A549 (cell line): ENCODE results near the gene EXOC3.
"Not testable (repeated sequence)": the region's sequence is repeated elsewhere in the genome, so short reads cannot be mapped to it uniquely, and the experiment has no call there.

Experiments
- CEBPB ChIP-seq, 2 experiments: fragments of >200 bp in 1 of 2; sonication (Bioruptor Twin) in 1 of 2; formaldehyde crosslinking in 1 of 2; IDR thresholded peaks; 2 replicates each; pipeline ENCODE4 v1.6.1; 2012 to 2016
- EP300 ChIP-seq, 2 experiments: fragments of >200 bp; sonication (Bioruptor Twin); formaldehyde crosslinking; IDR thresholded peaks; 2 replicates in 1 of 2; 3 replicates in 1 of 2; pipeline ENCODE4 v1.6.1; 2016 to 2017
- JUNB ChIP-seq: fragments of >200 bp; sonication (Bioruptor Twin); formaldehyde crosslinking; IDR thresholded peaks from 2 replicates; pipeline ENCODE4 v1.6.1; 2016
- KDM1A ChIP-seq: fragments of 200-600 bp; sonication (generic); IDR thresholded peaks from 2 replicates; pipeline ENCODE4 v1.6.1; 2016; ENCODE audit warnings: low read depth, mild to moderate bottlenecking
- NPAS2 ChIP-seq: fragments of 250-450 bp; sonication (Bioruptor Pico); IDR thresholded peaks from 2 replicates; pipeline ENCODE4 v1.8.0; 2022; ENCODE audit warnings: mild to moderate bottlenecking, moderate library complexity, borderline replicate concordance
- NR3C1 ChIP-seq: fragments of >200 bp; sonication (Bioruptor Twin); formaldehyde crosslinking; IDR thresholded peaks from 3 replicates; pipeline ENCODE4 v1.6.1; 2017
- POLR2A ChIP-seq: IDR thresholded peaks from 2 replicates; pipeline ENCODE4 v1.6.1; 2012; ENCODE audit warnings: mild to moderate bottlenecking, low read length
- RAD21 ChIP-seq, 2 experiments: fragments of >200 bp in 1 of 2; sonication (Bioruptor Twin) in 1 of 2; formaldehyde crosslinking in 1 of 2; IDR thresholded peaks in 1 of 2; conservative IDR thresholded peaks in 1 of 2; 2 replicates in 1 of 2; 3 replicates in 1 of 2; pipeline ENCODE4 v1.6.1; 2012 to 2018; ENCODE audit warnings: inconsistent platforms in 1 of 2
- RFX5 ChIP-seq: fragments of 450-650 bp; IDR thresholded peaks from 2 replicates; pipeline ENCODE4 v1.7.1; 2014; ENCODE audit warnings: antibody characterized with exemption, mild to moderate bottlenecking, moderate library complexity
- ZFP36 ChIP-seq: fragments of 450-650 bp; IDR thresholded peaks from 2 replicates; pipeline ENCODE4 v1.6.1; 2014; ENCODE audit warnings: borderline replicate concordance; ENCODE audit not compliant: partially characterized antibody
- TF ChIP-seq, protein P1 (sequence below): fragments of >200 bp; sonication (Bioruptor Twin); formaldehyde crosslinking; IDR thresholded peaks from 3 replicates; pipeline ENCODE4 v1.5.1; 2016
- TF ChIP-seq, protein P2 (sequence below): IDR thresholded peaks from 2 replicates; pipeline ENCODE4 v1.6.1; 2012

DNA sequence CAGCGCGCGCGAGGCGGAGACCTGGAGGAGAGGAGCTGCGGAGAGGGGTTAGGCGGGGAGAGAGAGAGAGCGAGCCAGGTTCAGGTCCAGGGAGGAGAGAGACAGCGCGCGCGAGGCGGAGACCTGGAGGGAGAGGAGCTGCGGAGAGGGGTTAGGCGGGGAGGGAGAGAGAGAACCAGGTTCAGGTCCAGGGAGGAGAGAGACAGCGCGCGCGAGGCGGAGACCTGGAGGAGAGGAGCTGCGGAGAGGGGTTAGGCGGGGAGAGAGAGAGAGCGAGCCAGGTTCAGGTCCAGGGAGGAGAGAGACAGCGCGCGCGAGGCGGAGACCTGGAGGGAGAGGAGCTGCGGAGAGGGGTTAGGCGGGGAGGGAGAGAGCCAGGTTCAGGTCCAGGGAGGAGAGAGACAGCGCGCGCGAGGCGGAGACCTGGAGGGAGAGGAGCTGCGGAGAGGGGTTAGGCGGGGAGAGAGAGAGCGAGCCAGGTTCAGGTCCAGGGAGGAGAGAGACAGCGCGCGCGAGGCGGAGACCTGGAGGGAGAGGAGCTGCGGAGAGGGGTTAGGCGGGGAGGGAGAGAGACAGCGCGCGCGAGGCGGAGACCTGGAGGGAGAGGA lies 31.4 kb downstream of the EXOC3 start:
- TF ChIP-seq, protein P1, sequence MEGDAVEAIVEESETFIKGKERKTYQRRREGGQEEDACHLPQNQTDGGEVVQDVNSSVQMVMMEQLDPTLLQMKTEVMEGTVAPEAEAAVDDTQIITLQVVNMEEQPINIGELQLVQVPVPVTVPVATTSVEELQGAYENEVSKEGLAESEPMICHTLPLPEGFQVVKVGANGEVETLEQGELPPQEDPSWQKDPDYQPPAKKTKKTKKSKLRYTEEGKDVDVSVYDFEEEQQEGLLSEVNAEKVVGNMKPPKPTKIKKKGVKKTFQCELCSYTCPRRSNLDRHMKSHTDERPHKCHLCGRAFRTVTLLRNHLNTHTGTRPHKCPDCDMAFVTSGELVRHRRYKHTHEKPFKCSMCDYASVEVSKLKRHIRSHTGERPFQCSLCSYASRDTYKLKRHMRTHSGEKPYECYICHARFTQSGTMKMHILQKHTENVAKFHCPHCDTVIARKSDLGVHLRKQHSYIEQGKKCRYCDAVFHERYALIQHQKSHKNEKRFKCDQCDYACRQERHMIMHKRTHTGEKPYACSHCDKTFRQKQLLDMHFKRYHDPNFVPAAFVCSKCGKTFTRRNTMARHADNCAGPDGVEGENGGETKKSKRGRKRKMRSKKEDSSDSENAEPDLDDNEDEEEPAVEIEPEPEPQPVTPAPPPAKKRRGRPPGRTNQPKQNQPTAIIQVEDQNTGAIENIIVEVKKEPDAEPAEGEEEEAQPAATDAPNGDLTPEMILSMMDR, result not testable (repeated sequence)
- not testable (repeated sequence) for TF ChIP-seq POLR2A; RFX5; NR3C1; RAD21 (conservative IDR thresholded peaks at IDR 0.05 in 1 of 2, IDR thresholded peaks at IDR 0.05 in 1 of 2); CEBPB (IDR thresholded peaks at IDR 0.05); EP300 (IDR thresholded peaks at IDR 0.05); KDM1A; NPAS2 (CRISPR knock-in tag); ZFP36; JUNB
- TF ChIP-seq, protein P2, sequence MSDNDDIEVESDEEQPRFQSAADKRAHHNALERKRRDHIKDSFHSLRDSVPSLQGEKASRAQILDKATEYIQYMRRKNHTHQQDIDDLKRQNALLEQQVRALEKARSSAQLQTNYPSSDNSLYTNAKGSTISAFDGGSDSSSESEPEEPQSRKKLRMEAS, result not testable (repeated sequence)
